OCI-LY7 (cell line): ENCODE data around the gene NPC1.
"Not testable (repeated sequence)": the region's sequence is repeated elsewhere in the genome, so short reads cannot be mapped to it uniquely, and the experiment has no call there.

ENCODE experiments used
- EZH2phosphoT487 ChIP-seq: fragments of 200-600 bp; sonication (generic); IDR thresholded peaks from 2 replicates; pipeline ENCODE4 v1.6.1; 2018; ENCODE audit warnings: low read depth, borderline replicate concordance, mild to moderate bottlenecking, mixed run types, antibody characterized with exemption, low read length, moderate library complexity, mixed read lengths
- TF ChIP-seq, protein P1 (sequence below): fragments of 200-600 bp; sonication (generic); conservative IDR thresholded peaks from 2 replicates; pipeline ENCODE4 v1.5.1; 2014; ENCODE audit warnings: mild to moderate bottlenecking, antibody characterized with exemption, low read length, moderate library complexity, mixed read lengths

GRCh38 chr18:23489586-23489985 lies 96.7 kb downstream of the NPC1 start:
- TF ChIP-seq, protein P1, sequence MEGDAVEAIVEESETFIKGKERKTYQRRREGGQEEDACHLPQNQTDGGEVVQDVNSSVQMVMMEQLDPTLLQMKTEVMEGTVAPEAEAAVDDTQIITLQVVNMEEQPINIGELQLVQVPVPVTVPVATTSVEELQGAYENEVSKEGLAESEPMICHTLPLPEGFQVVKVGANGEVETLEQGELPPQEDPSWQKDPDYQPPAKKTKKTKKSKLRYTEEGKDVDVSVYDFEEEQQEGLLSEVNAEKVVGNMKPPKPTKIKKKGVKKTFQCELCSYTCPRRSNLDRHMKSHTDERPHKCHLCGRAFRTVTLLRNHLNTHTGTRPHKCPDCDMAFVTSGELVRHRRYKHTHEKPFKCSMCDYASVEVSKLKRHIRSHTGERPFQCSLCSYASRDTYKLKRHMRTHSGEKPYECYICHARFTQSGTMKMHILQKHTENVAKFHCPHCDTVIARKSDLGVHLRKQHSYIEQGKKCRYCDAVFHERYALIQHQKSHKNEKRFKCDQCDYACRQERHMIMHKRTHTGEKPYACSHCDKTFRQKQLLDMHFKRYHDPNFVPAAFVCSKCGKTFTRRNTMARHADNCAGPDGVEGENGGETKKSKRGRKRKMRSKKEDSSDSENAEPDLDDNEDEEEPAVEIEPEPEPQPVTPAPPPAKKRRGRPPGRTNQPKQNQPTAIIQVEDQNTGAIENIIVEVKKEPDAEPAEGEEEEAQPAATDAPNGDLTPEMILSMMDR = not testable (repeated sequence)
- not testable (repeated sequence) for TF ChIP-seq EZH2phosphoT487
